ENCODE results near the gene KCNE1.
"Not testable (repeated sequence)": the region's sequence is repeated elsewhere in the genome, so short reads cannot be mapped to it uniquely, and the experiment has no call there.

Gene KCNE1

DNA sequence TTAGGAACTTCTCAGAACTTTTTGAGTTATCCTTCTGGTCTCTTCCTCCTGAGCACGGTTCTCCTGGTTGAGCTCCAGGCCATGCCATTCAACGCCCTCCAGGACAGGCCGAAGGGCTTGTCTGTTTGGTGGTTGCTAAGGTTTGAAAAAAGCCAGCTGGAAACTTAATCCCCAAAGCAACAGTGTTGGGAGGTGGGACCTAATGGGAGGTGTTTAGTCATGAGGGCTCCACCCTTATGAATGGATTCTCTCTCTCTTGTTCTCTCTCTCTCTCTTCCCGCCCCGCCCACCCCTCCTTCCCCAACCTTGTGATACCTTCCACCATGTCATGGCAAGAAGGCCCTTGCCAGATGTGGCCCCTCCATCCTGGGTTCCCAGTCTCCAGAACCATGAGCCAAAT lies 829 bp downstream of the KCNE1 start:
- DNase-seq (ENCODE audit: low spot score) = no peak

DNA sequence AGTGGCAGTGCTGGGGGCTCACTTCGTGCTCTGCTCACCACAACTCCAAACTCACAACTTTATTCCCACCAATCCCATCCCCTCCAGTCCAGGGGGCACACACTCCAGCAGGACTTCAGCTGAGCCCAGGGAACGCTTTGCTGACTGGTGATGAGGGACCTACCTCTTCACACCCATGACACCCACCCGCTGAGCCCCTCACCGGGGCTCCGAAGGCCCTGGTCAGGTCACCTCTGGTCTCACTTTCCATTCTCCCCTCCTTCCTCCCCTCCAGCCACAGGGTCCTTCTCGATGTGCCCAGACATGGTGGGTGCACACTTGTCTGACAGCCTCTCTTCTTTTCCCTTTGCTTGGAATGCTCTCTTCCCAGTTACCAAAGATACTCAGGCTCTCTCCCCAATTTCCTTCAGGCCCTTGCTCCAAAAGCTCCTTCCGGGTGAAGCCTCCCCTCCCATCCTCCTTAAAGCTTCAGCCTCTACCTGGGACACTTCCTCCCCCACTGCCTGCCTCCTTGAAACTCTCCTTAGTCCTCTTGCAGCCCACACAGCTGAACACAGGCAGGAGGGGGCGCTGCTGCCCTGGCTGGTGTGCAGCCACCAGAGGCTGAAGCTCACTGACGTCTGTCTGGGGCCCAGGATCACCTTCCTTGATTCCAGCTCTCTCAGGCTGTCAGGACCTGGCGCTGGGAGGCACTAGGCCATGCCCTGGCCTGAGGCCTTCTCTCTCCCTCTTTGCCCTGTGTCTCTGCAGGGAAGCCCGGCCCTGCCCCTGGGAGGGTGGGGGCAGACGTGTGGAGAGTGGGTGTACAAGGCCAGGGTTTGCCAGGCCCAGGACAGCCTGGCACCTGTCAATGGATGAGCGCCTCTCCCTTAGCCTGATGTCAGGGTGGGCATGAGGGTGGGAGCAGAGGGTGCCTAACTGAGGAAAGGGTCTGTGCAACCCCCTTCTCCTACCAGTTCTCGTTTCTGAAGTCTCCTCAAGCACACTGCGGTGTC lies 1.6 kb downstream of the KCNE1 start:
- DNase-seq (ENCODE audit: low spot score) = peak; percentile 78

DNA sequence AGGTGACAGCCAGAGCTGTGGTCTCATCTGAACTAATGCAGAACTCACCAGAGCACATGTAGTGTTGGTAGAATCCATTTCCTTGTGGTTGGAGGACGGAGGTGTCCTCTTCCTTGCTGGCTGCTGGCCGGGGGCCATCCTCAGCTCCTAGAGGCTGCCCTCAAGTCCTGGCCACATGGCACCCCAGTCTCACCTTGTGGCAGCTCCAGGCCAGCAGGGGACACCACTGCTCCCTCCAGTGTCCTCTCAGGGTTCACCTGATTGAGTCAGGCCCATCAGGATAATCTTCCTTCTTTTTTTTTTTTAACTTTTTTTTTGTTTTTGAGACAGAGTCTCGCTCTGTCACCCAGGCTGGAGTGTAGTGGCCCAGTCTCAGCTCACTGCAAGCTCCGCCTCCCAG lies 2.9 kb downstream of the KCNE1 start:
- DNase-seq (ENCODE audit: low spot score) = no peak

DNA sequence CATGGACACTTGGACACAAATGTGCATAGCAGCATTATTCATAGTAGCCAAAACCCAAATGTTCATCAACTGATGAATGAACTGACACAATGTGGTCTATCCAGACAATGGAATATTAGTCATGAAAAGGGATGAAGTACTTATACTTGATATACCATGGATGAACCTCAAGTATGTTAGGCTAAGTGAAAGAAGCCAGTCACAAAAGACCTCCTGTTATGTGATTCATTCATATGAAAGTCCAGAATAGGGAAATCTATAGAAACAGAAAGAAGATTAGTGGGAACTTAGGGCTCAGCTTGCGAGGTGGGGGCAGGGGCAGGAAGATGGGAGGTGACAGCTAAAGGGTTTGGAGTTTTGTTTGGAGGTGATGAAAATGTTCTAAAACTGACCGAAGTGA lies 7.4 kb downstream of the KCNE1 start:
- DNase-seq (ENCODE audit: low spot score) = no peak

DNA sequence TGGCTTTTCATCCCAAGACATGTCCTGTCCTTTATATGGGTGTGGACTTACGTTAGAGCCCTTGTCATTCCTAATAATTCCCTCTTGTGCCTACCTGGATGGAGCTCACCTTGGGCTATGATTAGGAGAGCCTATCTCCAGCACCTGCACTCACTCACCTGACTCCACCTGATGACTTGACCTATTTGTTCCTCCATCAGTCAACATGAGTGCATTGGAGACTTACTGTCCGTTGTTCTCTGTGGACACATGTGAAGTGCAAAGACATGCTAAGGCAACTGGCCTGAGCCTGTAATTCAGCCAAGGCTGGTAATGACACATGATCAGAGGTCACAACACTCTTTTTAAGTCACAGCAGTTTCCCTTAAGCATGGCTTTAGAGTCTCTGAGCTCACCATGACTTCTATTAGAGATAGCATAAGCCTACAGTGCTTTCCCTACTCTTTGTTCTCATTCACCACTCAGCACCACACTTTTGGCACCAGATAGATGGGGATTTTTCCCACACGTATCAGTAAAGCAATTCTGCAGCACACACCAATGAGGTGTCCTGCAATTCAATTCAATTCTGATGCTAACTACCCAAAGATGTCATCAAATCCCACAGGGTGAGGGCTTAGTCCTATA lies 9.4 kb downstream of the KCNE1 start:
- no peak for DNase-seq (ENCODE audit: low spot score)

DNA sequence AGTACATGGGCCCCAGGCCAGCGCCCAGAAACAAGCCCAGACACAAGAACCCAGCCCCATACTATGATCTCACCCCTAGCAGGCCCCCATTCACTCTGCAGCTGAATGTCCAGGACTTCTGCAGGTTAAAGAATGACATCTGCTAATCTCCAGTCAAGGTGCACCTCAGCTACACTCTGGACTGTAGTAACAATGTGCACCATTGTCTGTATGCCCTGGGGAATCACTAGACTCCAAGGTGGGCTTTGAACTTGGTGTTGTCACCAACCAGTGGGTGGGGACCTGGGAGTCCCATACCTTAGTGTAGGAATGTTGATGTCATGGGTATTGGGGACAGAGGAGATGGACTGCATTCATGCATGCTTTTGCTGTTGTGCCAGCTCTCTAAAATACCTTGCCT lies 10.3 kb downstream of the KCNE1 start:
- DNase-seq (ENCODE audit: low spot score) = no peak

DNA sequence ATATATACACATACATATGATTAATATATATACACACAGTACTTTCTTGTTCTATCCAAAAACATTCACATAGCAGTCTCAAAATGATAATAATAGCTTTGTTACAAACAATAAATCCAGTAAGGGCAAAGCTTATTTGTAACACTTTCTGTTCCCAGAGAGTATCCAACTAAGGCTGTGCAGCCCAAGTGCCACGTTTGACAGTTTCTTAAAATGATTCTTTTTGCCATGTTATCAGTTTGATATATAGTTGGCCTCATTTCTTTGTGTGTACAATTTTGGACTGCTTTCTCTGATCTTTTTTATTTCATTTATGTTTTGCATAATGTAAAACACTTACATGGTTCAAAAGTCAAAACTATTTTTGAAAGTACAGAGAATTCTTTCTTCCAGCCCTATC lies 11.8 kb downstream of the KCNE1 start:
- no peak for DNase-seq (ENCODE audit: low spot score)

DNA sequence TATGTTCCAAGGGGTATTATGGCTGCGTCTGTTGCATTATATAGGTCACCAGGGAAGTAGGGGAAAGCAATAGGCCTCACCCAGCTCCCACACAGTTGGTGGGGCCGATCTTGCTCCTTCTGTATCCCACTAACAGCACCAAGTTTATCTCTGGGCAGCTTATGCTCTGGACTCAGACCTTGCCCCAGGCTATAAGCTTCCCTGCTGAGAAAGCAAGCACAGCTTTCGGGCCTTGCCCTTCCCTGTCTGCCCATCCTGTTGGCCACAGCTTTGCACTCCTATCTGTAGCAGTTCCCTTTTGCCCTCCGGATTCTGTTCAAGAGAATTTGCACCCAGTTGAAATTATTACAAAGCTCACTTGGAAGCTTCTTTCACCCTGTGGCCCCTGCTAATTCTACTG lies 12.9 kb downstream of the KCNE1 start:
- no peak for DNase-seq (ENCODE audit: low spot score)

DNA sequence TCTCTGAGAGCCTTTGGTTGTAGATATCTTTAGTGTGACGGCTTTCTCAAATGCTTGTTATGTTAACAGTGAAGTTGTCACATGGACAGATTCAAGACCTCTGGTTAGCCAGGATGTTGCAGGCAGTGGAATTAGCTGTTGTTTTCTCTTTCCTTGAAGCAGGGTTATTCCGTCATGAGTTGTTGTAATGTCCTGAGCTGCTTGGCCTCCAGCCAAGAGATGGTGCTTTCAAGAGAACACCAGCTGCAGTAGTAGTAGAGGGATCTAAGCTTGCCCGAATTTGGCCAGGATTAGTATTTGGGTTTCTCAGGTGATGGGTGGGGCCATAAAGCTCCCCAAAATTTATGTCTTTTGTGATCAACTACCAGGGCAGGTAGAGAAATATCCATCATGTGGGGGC lies 13.4 kb downstream of the KCNE1 start:
- DNase-seq (ENCODE audit: low spot score) = no peak

DNA sequence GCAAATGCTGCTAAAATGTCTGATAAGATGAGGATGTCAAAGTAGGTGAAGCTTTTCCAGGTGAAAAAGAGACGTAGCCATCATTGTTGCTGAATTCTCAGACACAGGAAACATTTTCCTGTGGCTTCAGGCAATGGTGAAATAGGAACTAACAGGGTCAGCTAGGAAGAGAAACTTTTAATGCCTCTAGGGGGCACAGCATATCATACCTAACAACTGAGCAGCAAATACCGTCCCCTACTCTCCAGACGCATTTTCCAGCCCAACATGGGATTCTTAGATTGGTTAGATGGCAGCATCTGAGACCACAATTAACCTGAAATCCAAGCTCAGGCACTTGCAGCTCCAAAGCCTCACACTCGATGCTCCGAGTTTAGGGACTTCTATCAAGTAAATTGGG lies 28.2 kb downstream of the KCNE1 start:
- not testable (repeated sequence) for DNase-seq (ENCODE audit: low spot score)

DNA sequence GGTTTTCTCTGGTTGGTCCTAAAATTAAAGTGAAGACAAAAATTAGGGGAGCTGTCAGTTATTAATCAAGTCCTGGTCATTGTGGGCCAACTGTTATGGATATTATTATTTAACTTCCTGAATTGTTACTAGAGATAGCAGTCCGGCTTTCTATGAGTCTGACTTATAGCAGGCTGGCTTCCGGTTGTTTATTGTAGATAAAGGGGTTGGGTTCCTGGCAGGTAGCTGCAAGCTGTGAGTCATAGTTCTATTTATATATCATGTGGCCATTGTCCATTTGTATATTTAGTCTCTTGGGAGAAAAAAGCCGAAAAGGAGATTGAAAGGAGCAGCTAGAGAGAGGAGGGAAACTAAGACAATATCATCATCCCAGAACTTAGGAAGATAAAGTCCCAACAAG lies 28.6 kb downstream of the KCNE1 start:
- not testable (repeated sequence) for DNase-seq (ENCODE audit: low spot score)

DNA sequence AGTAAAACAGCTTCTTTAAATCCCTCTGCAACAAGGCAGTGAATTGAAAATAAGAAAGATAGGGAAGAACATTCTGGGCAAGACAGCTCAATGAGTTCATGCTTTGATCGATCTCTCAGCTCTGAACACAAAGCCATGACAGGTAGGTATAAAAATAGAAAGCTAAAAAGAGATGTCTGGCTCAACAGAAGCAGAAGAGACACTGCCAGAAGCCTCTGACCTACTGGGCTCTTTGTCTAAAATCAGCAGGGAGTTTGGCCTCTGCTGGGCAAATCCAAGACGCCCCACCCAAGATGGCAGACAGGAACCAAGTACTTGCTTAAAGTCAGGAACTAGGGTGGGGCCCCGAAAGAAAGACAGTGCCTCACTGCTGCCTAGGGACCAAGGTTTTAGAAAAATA lies 44.7 kb downstream of the KCNE1 start:
- DNase-seq (ENCODE audit: low spot score) = not testable (repeated sequence)

DNA sequence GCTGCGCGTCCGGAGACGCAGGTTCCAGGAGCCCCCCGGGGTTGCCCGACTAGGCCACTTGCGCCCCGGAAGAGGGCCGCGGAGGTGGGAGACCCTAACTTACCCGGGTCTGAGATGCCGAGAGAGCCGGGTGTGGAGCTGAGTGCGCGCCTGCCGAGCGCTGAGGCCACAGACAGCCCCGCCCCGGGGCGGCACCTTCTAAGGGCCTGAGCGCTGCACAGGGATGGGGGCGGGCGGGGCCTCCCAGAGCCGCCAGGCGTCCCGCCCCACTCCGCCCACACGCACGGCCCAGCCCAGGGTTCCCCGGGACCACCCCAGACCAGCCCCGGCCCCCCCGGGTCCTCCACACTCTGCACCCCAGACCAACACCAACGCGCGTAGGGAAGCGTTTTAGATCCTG lies 52.6 kb downstream of the KCNE1 start:
- DNase-seq (ENCODE audit: low spot score) = not testable (repeated sequence)

DNA sequence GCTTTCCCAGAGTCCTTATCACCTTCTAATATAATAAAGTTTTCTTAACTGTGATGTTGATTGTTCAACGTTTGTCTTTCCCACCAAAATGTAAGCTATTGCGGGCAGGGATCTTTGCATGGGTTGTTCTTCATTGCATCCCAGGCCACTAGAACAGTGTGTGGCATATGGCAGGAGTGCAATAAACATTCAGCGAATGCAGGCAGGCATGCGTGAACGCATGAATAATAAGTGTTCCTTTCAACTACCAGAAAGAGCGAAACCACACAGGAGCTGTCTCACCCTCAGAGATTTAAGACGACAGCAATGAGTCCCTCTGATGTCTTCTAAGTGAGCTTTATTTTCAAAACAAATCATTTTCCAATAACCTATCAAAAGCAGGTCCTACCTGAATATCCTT lies 53.7 kb downstream of the KCNE1 start:
- not testable (repeated sequence) for DNase-seq (ENCODE audit: low spot score)

DNA sequence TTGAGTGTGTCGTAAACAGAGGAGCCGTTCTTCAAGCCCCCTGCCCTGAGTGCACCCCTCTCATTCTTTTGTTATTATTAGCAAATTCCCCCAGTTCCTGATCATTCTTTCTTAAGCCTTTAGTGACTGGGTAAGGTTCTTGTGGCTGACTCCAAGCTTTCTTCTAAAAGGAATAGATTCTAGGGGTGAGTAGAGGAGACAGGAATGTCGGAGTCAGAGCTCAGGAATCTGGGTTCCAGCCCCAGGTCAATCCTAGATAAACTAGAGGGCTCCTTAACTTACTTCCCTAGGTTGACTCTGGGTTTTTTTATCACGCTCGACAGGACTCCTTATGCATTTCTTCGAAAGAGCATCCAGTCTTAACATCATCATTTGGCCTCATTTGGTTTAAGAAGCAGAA lies 55.8 kb downstream of the KCNE1 start:
- not testable (repeated sequence) for DNase-seq (ENCODE audit: low spot score)

DNA sequence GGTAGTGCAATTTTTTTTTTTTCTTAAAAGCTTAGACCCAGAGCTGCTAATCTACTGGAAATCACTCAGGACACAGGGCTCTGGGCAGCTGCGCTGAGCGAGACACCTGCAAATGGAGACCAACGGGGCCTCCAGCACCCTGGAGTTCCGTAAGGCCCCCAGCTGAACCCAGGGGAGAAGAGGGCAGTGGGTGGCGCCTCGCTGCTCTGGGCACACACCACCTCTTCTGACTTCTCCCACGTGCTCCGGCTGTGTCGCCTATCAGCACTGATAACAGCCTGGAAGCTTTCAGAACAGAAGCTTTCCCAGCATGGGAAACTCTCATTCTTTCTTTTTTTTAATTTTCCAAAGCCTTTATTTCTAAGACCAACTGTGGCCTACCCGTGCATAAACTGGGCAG lies 56.4 kb downstream of the KCNE1 start:
- DNase-seq (ENCODE audit: low spot score) = not testable (repeated sequence)

DNA sequence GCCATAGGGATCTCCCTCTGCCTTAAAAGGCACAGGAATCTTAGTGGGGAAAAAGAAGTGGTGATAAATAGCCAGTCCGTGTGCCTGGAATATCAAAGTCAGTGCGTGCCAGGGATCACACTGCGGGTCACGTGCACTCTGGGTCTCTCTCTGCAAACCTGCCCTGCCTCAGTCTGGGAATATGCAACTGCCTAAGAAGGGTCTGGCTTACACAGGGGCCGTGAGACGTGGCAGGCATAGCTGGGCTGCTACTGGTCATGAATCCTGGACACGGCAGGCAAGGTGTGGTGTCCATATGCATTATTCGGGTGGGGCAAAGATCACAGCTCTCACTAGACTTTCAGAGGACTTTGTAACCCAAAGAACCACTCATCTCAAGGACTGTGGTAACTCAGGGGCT lies 65.0 kb downstream of the KCNE1 start:
- not testable (repeated sequence) for DNase-seq (ENCODE audit: low spot score)

DNA sequence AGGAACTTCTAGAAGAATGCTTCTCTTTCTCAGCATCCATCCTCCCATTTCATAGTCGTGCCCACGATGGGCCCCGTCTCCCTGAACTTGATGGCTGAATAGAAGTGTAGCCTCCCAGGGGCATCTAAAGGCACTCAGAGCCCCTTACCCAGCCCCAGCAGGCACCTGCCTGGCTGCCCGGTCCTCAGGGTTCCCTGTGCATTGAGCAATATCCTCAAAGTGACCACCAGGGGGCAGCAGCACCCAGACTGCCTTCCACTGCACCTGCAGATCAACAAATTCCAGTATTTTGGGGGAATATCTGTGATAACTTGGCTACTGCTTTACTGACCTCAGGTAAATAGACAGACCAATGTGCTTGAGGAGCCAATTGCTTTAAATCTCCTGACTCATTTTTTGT lies 68.5 kb downstream of the KCNE1 start:
- not testable (repeated sequence) for DNase-seq (ENCODE audit: low spot score)

DNA sequence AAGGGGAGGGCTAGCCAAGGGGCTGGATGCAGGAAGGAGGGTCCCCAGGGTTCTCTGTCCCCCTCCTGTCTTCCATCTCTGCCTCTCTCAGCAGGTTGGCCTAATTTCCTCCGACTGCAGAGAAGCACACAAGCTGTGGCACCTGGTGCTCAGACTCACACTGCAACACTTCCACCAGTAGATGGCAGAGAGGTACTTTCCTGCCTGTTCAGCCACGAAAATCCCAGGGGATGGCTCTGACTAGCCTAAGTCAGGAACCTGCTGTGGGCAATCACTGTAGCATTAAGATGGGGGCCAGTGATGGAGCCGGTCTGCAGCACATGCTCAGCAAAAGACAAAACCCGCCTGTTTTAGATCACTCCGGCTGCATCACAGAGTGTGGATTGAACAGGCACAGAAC lies 82.3 kb downstream of the KCNE1 start:
- DNase-seq (ENCODE audit: low spot score) = not testable (repeated sequence)

DNA sequence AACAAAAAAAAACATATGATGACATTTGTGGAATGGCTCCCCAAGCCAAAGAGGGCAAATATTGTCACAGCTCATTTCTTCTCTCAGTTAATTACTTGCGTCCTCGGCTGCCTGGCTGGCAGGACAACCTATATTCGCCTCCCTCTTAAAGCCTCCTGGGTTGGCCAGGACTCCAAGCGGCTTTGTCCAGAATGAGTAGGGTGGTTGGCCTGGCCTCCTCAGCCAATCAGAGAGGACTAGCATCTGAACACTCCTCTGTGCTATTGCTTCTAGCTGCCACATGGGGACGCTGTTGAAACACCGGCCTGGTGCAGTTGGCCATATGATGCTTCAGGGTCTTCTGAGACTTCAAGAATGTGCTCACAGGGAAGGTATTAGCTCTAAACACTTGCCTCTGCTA lies 83.6 kb downstream of the KCNE1 start:
- not testable (repeated sequence) for DNase-seq (ENCODE audit: low spot score)

DNA sequence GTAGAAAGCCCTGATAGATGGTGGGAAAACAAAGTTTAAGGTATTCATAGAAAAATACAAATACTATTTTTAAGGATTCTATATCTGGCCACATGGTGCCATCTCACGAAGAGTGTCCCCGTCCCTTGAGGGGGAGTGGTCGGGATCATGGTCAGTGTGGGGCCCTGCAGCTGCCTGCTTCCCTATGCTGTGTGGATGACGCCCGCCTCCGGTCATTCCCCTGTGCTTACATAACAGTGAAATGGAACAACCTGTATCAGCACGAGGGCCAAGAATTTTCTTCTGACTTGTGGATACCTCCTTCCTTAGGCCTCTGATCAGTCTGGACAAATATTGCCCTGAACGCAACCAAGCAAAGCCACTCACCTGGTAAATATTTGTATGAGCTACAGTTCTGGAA lies 84.7 kb downstream of the KCNE1 start:
- not testable (repeated sequence) for DNase-seq (ENCODE audit: low spot score)

DNA sequence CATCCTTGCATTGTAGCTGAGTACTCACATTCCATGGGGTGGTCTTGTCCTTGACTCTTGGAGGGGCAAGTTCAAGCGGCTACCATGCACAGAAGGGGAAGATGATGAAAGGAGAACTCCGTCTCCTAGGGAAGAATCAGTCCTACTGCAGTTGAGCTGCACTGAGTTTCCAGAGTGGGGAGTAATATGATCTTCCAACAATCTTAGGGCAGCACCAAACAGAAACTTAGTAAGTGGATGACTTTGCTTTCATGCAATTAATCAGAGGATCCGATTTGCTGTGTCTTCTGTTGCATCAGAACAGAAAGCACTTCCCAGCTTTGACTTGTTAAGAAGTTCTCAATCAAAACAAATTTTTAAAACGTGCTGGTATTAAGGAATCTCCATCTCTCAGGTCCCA lies 88.2 kb downstream of the KCNE1 start, which contains the start of gene SMIM34:
Gene SMIM34, minus strand, starts transcription at position 147 of the 400 bp plus-strand sequence. Its CDS starts 112 bp downstream, at position 35.
- not testable (repeated sequence) for DNase-seq (ENCODE audit: low spot score)

DNA sequence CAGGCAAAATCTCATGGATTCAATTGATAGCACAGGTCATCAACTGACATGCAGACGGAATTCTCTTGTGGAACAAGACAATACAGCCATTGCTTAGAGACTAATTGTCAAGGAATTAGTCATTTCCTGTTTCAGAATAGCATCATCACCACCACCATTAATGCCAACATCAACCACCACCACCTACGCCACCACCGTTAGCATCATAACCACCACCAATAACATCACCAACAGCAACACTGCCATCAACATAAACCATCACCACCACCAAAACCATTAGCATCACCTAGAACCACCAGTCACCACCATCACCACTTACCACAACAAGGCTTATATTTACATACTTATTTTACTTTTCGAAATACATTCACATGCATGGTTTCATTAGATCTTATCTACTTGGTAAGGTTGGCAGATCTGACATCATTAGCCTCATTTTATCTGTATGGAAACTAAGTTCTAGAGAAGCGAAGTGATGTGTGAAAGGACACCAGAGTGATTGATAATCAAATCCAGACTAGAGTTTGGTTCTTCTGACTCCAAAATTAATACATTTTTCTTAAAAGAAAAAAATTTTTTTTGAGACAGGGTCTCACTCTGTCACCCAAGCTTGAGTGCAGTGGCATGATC lies 94.4 kb downstream of the KCNE1 start:
- DNase-seq (ENCODE audit: low spot score) = not testable (repeated sequence)
